Measurements from ENCODE around the gene ZNRF2. TPM values are rescaled to one million over a fixed set of nuclear protein-coding genes. Genes with fewer than 3 reads are reported as not detected.

ZNRF2 gene
- total RNA-seq, 1 donor from 2014 or later: 57.1 TPM

DNA sequence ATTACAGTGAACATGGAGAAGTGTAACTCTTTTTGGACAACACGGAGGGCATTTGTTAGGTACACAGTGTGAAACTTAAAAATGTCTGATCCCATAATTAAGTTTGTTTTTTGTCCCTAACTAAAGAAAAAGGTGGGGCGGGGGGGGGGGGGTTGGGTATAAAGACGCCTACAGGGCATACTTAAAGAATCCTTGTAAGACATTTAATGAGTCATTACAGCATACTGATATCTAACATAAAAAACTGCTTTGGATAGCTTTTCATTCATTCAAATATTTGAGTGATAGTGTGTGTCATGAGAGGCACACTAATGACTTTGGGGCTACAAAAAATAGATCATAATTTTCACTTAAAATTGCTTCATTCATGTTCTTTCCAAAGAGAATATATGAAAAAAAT lies 31.2 kb downstream of the ZNRF2 start:
- DNase-seq (ENCODE audit: low spot score in 2 of 2): no peak
- no peak for FAIRE-seq

DNA sequence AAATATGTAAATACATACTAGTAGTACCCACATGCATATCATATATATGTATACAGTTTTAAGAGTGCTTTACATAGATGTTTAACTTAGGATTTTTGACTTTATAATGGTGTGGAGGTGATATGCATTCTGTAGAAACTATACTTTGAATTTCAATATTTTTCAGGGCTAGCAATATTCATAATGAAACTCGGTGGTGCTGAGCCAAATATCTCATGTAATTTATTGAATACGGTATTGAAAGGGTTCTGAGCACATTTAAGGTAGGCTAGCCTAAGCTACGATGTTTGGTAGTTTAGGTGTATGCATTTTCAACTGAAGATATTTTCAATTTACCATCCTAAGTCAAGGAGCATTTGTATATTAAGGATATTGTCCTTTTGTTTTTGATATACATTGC lies 36.0 kb downstream of the ZNRF2 start:
- FAIRE-seq (no peak), DNase-seq (ENCODE audit: low spot score in 2 of 2) (no peak)

DNA sequence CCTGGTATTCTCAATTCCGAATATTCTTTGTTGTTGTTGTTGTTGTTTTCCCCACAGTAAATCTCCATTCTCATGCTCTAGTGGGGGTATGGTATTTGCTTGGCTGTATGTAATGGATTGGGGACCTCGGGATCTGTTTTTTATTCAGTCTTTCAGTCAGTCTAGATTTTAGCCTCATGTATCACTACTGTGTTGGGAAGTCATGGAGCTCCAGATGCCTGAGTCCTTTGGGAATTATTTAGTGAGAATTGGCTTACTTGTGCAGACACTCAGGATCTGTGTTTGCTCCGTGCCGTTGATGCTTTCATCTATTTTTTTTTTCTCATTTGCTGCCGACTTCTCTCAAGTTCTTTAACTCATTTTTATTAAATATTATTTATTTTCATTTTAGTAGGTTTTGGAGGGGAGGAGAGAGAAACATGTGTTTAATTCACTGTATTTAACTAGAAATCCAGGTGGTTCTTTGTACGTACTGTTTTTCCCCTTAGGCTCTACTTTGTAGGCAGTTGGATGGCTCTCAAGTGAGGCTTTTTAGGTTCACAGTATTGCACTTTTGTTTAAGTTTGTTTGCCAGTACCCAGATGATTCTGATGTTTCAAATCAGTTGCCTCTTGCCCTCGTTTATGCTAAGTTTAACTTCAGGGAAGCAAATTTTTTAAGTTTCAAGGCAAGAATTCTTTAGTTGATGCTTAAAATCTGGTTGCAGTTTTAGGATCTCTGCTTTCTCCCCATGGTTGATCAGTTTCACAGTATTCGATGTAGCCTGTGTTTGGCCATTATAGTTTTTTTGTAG lies 36.9 kb downstream of the ZNRF2 start:
- DNase-seq (ENCODE audit: low spot score in 2 of 2) (no peak), FAIRE-seq (no peak)

DNA sequence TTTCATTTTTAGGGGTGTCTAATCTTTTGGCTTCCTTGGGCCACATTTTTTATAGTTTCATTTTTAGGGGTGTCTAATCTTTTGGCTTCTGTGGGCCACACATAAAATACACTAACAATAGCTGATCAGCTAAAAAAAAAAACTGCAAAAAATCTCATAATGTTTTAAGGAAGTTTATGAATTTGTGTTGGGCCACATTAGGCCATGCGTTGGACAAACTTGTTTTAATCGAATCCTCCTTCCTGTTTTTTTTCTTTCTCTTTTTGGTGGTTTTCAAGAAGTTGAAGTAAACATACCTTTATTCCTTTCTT lies 37.4 kb downstream of the ZNRF2 start:
- DNase-seq (ENCODE audit: low spot score in 2 of 2): no peak
- no peak for FAIRE-seq

DNA sequence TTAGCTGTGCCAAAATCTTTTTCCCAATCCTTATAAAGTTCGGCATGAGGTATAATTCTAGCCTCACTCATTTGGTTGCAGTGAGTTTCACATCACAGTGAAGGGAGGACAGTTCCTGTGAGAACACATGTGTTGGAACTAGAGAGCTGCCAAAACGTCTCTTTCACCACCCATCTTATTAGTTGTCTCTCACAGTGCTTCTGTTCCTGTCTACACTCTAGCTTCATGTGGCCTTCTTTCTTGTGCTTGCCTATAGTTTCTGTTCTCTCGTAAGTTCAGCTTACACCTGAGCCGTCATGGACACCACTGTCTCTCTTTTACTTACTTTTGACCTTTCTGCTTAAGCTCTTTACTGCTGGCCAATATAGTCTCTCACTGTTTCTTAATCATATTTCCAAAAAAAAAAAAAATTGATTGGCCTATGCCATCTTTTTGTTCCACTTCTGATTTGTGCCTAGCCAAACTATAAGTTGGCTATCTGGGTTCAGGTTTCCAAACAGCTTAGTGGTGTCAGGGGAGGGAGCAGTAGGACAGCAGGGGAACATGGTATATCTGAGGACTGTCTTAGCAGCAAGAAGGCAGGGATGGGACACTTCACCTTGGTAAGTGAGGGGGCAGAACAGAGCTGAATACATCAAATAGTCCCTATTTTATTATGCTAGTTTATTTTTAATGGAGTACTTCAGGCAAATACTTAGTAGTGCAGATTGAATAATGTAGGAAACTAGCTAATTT lies 38.0 kb downstream of the ZNRF2 start:
- no peak for DNase-seq (ENCODE audit: low spot score in 2 of 2)

DNA sequence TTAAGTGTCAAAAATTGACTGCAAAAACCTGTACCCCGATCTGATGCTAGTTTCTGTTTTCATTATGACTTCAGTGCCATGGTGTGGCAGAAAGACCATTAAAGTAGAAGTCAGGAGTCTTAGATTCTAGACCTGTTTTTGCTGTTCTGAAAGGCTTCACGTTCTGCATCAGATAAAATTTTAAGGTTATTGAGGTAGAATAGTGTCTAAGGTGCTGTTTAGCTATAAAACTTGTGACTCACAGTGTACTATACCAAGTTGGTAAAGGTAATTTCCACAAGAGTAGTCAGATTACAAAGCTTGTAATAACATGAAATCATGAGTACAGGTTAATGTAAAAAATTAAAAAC lies 38.6 kb downstream of the ZNRF2 start:
- FAIRE-seq: no peak

More for the DNA sequence above, 38.0 kb downstream of the ZNRF2 start:
- FAIRE-seq: no peak

DNA sequence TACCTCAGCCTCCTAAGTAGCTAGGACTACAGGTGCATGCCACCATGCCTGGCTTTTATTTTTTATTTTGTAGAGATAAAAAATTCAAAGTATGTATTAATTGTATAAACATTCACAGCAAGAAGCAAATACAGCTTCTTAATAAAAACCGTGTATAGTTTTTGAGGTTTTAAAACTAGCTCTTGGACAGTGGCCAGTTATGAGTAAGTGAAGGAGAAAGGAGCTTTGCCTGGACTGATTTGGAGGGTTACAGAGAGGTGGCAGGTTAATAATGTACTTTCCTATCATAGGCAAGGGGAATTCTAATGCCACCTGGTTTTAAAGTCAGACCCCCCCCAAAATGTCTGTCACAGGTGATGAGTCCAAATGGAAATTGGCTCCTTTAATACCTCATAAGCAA lies 43.4 kb downstream of the ZNRF2 start:
- FAIRE-seq (no peak), DNase-seq (ENCODE audit: low spot score in 2 of 2) (no peak)

More for the DNA sequence above, 38.6 kb downstream of the ZNRF2 start:
- DNase-seq (ENCODE audit: low spot score in 2 of 2): no peak

DNA sequence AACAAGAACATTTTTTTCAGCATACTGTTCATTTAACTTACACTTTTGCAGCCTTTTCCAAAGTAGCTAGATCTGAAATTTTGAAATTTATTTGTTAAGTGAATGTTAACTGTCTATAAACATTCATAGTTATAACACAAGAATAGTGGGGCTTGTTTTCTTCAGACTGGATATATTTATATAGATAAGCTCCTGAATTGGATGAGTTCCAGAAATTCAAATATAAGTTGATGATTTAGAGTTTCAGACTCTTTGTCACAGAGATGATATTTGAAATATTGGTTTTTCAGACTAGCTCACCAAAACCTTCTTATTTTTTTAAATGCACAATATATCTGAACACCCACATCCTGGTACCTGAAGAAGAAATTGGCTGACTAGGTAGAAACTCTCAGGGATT lies 44.0 kb downstream of the ZNRF2 start:
- DNase-seq (ENCODE audit: low spot score in 2 of 2): no peak
- no peak for FAIRE-seq

DNA sequence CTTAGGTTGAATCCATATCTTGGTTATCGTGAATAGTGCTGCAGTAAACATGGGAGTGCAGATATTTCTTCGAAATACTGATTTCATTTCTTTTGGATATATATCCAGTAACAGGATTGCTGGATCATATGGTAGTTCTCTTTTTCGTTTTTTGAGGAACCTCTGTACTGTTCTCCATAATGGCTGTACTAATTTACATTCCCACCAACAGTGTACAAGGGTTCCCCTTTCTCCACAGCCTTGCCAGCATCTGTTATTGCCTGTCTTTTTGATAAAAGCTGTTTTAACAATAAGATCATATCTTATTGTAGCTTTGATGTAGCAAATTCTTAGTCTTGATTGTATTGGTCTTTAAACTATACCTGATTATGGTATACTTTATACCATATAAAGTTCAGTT lies 45.3 kb downstream of the ZNRF2 start:
- FAIRE-seq (no peak), DNase-seq (ENCODE audit: low spot score in 2 of 2) (no peak)

DNA sequence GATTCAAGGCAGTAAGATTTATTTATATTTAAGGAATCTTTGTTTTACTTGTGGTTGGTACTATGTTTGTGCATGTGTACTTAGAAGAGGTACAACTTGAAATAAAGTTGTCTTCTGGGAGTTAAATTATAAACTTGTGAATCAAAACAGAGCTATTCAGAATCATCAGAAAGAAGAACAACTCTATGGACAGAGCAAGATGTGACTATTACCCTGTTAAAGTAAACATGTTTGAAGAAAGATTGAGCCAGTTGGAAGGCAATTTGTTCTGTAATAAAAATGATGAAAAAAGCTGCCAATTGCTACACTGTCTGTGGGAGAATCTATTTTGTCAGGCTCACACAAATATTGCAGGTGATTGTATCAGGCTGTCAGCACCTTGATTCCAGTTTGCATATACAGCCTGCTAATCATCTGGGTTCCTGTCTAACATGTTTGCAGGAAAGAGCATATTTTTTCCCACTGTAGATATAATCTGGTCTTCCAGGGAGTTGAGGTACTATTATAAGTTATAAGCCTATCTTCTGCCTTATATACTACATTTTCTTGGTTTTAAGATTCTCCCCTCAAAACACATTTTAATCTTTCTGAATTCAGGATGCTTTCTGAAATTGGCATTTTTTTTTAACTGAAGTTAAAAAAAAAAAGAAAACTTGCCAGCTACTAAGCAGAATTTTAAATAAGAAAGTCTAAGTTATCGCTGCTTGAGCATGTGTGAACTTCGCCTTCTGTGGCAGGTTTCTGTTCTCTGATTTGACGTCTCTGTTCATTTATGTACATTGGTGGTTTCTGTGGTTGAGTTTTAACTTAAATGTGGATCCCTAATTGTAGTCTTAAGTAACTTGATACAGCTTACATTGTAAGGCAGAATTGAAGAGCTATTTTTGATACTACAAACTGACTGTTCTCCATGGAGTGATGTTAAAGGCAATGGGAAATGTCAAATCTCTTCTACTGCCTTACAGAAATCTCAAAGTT lies 46.0 kb downstream of the ZNRF2 start:
- FAIRE-seq: no peak
- DNase-seq (ENCODE audit: low spot score in 2 of 2): no peak

DNA sequence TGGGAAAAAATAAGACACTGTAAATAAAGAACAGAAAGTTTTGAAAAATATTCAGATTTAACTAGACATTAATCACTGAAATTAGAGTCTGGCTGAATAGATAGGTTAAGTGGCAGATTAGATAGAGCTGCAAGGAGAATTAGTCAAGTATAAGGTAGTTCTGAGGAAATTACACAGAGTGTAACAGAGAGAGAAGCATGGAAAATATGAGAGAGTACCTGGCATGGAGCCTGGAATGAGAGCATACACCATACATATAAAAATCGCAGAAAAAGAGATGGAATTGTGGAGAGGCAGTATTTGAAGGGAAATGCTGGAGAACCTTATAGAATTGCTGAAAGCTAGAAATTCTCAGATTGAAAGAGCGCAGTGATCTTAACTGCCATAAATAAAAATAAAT lies 46.9 kb downstream of the ZNRF2 start:
- FAIRE-seq (no peak), DNase-seq (ENCODE audit: low spot score in 2 of 2) (no peak)

DNA sequence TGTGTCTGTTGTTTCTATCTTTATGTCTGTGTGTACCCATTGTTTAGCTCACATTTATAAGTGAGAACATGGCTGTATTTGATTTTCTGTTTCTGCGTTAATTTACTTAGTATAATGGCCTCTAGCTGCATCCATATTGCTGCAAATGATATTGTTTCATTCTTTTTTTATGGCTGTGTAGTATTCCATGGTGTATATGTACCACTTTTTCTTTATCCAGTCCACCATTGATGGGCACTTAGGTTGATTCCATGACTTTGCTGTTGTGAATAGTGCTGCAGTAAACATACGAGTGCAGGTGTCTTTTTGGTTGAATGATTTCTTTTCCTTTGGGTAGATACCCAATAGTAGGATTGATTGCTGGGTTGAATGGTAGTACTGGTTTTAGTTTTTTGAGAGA lies 48.2 kb downstream of the ZNRF2 start:
- DNase-seq (ENCODE audit: low spot score in 2 of 2) (no peak), FAIRE-seq (no peak)

DNA sequence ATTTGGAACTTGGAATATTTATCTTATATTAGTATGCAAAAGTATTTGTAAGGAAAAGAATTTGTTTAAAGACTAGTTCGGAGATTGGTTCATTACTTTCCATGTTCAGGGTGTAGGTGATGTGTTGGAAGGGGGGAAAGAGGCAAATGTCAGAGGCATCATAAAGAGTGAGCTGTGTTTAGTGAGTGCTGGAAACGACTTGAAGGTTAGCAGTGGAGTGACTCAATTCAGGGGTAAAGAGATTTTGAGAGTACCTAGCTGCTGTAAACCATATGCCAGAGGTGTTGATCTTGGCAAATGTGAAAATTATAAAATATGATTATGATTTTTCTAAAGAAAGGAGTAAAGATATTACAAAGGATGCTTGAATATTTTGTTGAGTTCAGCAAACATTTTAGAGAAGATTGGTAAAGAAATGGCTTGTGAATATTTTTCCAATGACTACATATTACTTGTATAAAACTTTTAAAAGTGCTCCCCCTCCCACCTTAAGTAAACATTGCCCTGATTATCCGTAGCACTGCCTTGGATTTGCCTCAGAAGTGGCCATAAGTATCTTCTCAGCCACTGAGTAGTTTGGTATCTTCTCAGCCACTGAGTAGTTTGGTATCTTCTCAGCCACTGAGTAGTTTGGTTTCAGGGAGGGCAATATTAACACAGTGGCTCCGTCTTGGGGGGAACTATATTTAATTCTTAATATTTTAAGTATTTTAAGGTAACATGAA lies 51.5 kb downstream of the ZNRF2 start:
- FAIRE-seq: no peak

DNA sequence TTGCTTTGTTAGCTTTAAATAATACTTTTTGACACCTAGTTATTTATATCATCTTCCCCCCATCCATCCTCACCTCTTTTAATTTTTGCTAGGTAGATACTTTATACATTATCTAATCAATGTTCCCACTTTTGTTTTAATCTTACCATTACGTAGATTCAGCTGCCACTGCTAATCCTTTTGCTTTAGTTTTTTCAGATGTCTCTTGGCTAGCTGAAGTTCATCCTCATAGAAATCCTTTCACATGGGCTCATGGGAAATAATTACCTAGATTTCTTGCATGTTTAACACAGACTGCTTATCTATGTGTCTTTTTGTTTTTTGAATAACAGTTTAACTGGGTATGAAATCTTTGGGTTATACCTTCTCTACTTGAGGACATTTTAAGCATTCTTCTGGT lies 60.1 kb downstream of the ZNRF2 start:
- FAIRE-seq: no peak

More for the DNA sequence above, 51.5 kb downstream of the ZNRF2 start:
- no peak for DNase-seq (ENCODE audit: low spot score in 2 of 2)

DNA sequence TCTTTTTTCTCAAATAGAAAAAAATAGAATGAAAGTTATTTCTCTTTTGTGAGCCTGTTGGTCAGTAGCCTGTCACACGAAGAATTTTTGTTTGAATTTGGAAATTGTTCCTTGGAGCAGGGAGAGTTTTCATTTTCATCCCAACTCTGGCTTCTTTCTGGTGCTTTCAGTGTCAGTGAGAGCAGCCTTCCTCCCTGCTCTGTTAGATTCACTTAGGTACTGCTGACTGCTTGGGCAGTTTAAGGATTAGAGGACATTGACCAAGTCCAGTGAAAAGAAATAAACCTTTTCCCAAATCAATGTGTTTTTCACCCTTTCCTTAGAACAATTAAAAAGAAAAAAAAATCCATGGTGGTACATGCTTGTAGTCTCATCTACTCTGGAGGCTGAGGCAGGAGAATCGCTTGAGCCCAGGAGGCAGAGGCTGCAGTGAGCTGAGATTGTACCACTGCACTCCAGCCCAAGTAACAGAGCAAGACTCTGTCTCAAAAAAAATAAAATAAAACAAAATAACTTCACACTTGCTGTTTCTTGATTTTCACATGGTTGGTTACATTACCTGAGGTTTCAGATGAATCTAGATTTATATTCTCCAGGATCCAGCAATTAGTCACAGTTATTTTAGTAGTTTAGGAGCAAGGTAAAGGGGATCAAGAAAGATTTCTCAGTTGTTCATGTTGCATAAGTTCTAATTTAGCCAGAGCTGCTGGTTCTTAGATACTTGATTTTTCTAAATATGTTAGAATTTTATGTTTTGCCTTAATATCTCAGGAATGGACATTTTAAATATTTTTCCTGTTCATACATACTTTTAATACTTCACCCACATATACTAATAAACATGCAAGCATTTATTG lies 63.1 kb downstream of the ZNRF2 start:
- FAIRE-seq (no peak), DNase-seq (ENCODE audit: low spot score in 2 of 2) (no peak)

More for the DNA sequence above, 60.1 kb downstream of the ZNRF2 start:
- no peak for DNase-seq (ENCODE audit: low spot score in 2 of 2)

DNA sequence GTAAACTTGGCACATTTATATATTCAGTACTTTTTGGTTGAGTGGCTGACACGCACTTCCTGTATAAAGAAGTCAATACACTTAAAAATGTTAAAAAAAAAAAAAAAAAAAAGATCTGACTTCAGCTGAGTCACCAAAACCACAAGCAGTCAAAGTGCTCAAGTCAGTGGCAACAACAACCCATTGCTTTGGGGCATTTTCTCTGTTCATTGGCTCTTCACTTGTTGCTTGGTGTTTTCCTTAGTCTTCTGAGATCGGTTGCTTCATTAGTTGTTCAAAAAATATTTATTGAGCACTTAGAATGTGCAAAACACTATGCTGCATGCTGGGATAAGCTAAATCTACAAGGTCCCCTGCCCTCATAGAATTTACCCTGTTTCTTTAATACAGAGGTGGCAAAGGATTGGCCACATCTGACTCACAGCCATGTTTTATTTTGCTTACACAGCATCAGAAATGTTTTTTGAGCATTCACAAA lies 63.7 kb downstream of the ZNRF2 start:
- DNase-seq (ENCODE audit: low spot score in 2 of 2) (no peak), FAIRE-seq (no peak)

DNA sequence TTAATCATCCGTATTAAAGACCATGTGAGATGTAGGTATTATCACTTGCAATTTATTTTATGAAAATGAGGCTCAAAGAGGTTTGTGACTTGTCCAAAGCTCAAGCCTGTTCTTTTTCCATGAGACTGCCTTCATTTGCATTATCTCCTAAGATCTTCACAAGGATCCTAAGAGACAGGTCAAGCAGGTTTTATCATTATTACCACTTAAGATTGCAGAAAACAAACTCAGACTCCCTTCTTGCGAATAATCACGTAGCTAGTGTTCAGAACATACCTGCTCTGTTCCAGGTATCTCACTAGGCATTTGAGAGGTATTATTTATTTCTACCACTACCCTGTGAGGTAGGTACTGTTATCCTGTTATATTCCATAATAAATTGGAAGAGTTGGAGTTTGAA lies 64.8 kb downstream of the ZNRF2 start:
- FAIRE-seq (no peak), DNase-seq (ENCODE audit: low spot score in 2 of 2) (no peak)

DNA sequence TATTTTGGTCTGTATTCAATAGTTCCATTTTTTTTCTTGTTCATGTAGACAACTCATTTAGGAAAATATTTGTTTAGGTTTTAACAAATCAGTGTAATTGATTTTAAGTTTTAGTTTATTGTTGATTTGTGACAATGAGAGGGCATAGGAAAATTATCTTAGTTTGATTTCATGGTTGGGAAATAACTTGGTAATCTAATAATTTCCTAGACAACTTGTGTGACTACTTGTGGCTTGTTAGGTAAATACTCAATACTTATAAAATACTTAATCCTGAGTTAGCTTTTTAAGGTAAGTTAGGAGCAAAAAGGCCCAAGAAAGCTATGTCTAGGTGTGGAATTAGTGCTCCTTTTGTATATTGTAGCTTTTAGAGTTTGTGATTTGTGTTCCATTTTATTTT lies 65.4 kb downstream of the ZNRF2 start:
- DNase-seq (ENCODE audit: low spot score in 2 of 2) (no peak), FAIRE-seq (no peak)

DNA sequence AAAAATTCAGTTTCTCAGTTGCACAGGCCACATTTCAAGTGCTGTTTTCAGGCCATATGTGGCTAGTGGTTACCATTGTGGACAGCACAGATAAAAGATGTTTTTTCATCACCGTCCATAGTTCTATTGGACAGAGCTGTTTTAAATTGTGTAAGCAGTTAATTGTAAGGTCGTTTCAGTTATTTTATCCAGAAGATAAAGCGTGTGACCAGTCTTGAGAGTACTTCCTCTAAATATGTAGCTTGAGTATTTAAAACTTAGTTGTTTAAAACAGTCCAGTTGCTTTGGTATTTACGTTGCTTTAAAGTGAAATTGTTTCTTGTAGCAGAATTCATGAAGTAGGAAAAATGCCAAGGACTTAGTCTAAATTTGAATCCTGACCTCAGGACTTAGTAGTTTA lies 66.9 kb downstream of the ZNRF2 start:
- no peak for FAIRE-seq
- DNase-seq (ENCODE audit: low spot score in 2 of 2): no peak
